ENCODE results near the gene ANXA6.

Gene ANXA6

GRCh38 chr5:151158287-151158661, 695 bp upstream of the ANXA6 start (continued):
- TF ChIP-seq AEBP2 (tag by site-specific recombination; IDR thresholded peaks at IDR 0.05; ENCODE audit: borderline replicate concordance) (no peak), ZNF561 (tag by site-specific recombination; IDR thresholded peaks at IDR 0.05; ENCODE audit: borderline replicate concordance) (no peak), ZNF366 (tag by site-specific recombination; conservative IDR thresholded peaks at IDR 0.05) (peak; percentile 20; the same call in 1 of the 2 replicates), CTCF (tag by site-specific recombination; IDR thresholded peaks at IDR 0.05) (no peak), ZNF350 (tag by site-specific recombination; IDR thresholded peaks at IDR 0.05) (no peak), ZNF518A (tag by site-specific recombination; conservative IDR thresholded peaks at IDR 0.05; ENCODE audit: low read depth) (no peak), PRDM1 (tag by site-specific recombination; IDR thresholded peaks at IDR 0.05) (peak; percentile 38; the same call in 1 of the 2 replicates), ZNF202 (tag by site-specific recombination; IDR thresholded peaks at IDR 0.05; ENCODE audit: borderline replicate concordance) (no peak), GFI1B (tag by site-specific recombination; IDR thresholded peaks at IDR 0.05) (no peak), MYNN (tag by site-specific recombination; IDR thresholded peaks at IDR 0.05; ENCODE audit: borderline replicate concordance) (no peak), ZNF335 (tag by site-specific recombination; conservative IDR thresholded peaks at IDR 0.05) (peak; percentile 93), SP7 (tag by site-specific recombination; IDR thresholded peaks at IDR 0.05) (peak; percentile 13; the same call in 1 of the 2 replicates), ZFP37 (tag by site-specific recombination; IDR thresholded peaks at IDR 0.05) (no peak), ZFHX2 (tag by site-specific recombination; conservative IDR thresholded peaks at IDR 0.05) (peak; percentile 77), HIC1 (tag by site-specific recombination; IDR thresholded peaks at IDR 0.05) (peak; percentile 69), FEZF1 (tag by site-specific recombination; IDR thresholded peaks at IDR 0.05) (no peak), ZNF488 (tag by site-specific recombination; IDR thresholded peaks at IDR 0.05) (no peak), SETDB1 (IDR thresholded peaks at IDR 0.05; ENCODE audit: insufficient read length, low read length) (no peak), ZNF654 (tag by site-specific recombination; IDR thresholded peaks at IDR 0.05; ENCODE audit: low read depth) (no peak), ZNF433 (tag by site-specific recombination; IDR thresholded peaks at IDR 0.05; ENCODE audit: low read depth) (no peak), ZNF155 (tag by site-specific recombination; IDR thresholded peaks at IDR 0.05) (no peak), SCRT1 (tag by site-specific recombination; IDR thresholded peaks at IDR 0.05; ENCODE audit: borderline replicate concordance) (no peak), ZNF571 (tag by site-specific recombination; IDR thresholded peaks at IDR 0.05) (no peak), EGR2 (tag by site-specific recombination; IDR thresholded peaks at IDR 0.05; ENCODE audit: low read depth) (peak; percentile 76), GLIS1 (tag by site-specific recombination; IDR thresholded peaks at IDR 0.05) (peak; percentile 97), ZNF223 (tag by site-specific recombination; IDR thresholded peaks at IDR 0.05) (no peak), KLF9 (tag by site-specific recombination; IDR thresholded peaks at IDR 0.05; ENCODE audit: low read depth) (no peak), ZNF354C (tag by site-specific recombination; IDR thresholded peaks at IDR 0.05; ENCODE audit: borderline replicate concordance, low read depth) (no peak), GLI2 (tag by site-specific recombination; IDR thresholded peaks at IDR 0.05; ENCODE audit: borderline replicate concordance, low read depth) (no peak)

Data from HEK293 (cell line).